Stimulated activated CD4-positive, alpha-beta T cell treated with anti-CD3 and anti-CD28 coated beads, Interleukin-12 subunit alpha, Interleukin-12 subunit beta, amount 100 ng/mL, for 48 hours (primary cell): ENCODE measurements around the gene GANAB.
A peak's percentile ranks its signal among the peaks of the same experiment; 100 is the strongest.
"Not testable (repeated sequence)": the region's sequence is repeated elsewhere in the genome, so short reads cannot be mapped to it uniquely, and the experiment has no call there.

Experiments
- DNase-seq, 3 donors: peaks; one replicate each; pipeline ENCODE4 v3.0.0-alpha.2; 2020; ENCODE audit warnings: low read depth in 2 of 3, low spot score in 1 of 3

Gene GANAB

GRCh38 chr11:62621567-62622470, 24.6 kb downstream of the GANAB start, which contains the start of gene B3GAT3:
Gene B3GAT3 (minus strand): TSS chr11:62621986. CDS start chr11:62621947, 39 bp downstream.
- peak; percentile 94 to 95 (median 95) for DNase-seq

GRCh38 chr11:62621027-62621566, 25.3 kb downstream of the GANAB start:
- DNase-seq = no peak

GRCh38 chr11:62616957-62617356, 29.5 kb downstream of the GANAB start:
- DNase-seq = not testable (repeated sequence)

GRCh38 chr11:62615521-62615920, 30.9 kb downstream of the GANAB start:
- DNase-seq = no peak

- peak in 1 of 3 donors; percentile 41 for DNase-seq
These were observed 32.1 kb downstream of the GANAB start for GRCh38 chr11:62614275-62614674.

GRCh38 chr11:62613291-62613778, 33.1 kb downstream of the GANAB start:
- no peak for DNase-seq

DNA sequence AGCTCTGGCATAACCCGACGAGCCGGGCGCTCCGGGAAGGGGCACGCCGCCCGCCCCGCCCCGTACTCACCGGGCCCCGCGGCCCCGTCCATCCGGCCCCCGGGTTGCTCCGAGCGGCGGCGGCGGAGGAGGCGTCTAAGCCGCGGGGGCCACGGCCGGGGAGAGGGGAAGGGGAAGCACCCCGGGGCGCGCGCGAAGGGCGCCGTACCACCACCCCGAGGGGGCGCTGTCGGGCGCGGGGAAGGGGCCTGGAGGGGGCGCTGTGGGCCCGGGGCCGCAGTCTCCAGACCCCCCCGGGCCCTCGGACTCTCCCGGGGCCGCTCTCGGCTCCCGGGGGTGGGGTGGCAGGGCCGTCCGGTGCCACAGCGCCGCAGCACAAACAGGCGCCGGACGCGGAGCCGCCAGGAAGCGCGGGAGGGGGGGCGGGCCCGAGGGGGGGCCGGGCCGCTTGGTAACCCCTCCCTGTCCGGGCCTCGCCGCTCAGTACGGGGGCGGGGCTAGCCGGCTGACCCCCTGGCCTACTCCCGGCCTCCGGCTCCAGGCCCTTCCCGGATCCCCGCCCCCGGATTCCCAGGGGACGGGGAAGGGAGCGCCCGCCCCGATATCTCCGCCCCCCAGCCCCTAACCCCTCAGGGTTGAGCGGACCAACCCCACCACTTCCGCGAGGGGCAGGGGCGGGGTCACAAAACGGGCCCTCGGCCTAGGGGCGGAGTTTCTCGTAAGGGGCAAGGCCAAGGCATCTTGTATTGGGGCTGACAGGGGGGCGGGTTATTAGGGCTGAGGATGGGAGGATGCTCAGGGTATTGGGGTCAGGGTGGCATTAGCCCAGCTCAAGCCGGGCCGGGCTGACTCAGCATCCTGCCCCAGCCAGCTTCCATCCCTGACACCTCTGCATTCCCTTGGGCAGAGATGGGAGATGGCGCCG, 33.8 kb downstream of the GANAB start, which contains the start of the genes EML3 and ROM1:
TSS of gene EML3 (minus strand) at position 410 of the 925 bp plus-strand sequence. CDS start at position 92, 318 bp downstream.
TSS of gene ROM1 (plus strand) at position 892 of the 925 bp plus-strand sequence. CDS start at position 917, 25 bp downstream.
- DNase-seq = peak; percentile 70 to 83 (median 81)

GRCh38 chr11:62611705-62612365, 34.6 kb downstream of the GANAB start:
- DNase-seq = peak in 2 of 3 donors; percentile 36 to 48

- no peak for DNase-seq
These were observed 35.4 kb downstream of the GANAB start for GRCh38 chr11:62610814-62611704.

DNA sequence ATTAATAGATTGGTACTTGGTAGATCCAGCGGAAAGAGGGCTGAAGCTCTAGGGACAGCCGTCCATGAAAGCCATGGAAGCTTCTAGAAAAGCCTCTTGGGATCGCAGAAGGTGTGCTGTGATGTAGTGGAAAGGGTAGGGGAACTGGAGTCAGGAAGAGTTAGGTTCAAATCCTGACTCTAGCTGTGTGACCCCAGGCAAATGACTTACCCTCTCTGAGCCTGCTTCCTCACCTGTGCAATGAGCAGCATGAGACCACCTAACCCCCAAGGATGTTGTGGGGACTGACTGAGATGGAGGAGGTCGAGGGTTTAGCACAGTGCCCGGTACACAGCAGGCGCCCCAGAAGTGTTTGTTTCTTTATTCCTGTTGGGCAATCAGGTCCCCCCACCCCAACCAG, 36.0 kb downstream of the GANAB start:
- no peak for DNase-seq

DNA sequence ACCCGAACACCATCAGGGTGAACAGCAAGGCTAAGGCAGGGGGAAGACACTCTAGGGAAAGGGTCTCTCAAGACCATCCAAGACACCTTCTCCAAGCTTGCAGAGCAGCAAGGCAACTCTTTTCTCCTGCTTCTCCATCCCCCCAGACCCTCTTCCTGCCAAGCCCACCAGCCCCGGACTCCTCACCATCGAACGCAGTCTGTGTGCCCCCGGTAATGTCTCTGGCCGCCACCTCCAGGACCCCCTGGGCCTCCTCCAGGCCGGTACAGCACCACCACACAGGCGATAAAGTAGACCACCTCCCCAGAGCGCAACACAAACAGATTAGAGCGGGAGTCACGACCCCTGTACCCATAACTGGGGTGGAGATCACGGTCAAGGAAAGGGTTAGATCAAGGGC, 37.6 kb downstream of the GANAB start:
- no peak for DNase-seq

- no peak for DNase-seq
These were observed 38.7 kb downstream of the GANAB start for GRCh38 chr11:62607714-62608113.

- DNase-seq = no peak
These were observed 40.5 kb downstream of the GANAB start for GRCh38 chr11:62605902-62606301.

- no peak for DNase-seq
These were observed 40.9 kb downstream of the GANAB start for GRCh38 chr11:62605467-62605866.

GRCh38 chr11:62604460-62605120, 41.8 kb downstream of the GANAB start:
- no peak for DNase-seq

DNA sequence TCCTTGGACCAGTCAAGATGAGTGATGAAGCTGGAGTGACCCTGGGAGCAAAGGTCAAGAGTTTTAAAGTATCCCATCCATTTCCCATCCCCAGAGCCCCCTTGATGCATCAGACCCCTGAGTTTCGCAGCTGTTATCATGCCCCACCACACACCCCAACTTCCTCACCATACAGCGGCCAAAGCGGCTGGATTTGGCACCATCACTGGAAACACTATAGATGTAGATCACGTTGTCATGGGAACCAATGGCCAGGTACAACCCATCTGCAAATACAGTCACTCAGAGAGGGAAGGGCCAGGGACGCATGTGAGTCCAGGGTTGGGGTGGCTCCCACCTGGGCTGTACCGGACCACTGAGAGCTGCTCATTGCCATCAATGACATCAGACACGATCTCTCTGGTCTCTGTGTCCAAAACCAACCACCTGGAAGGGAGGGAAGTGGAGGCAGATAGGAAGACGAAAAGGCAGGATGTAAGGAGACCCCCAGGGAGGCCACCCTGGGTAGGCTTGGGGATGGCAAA, 42.6 kb downstream of the GANAB start:
- no peak for DNase-seq

DNA sequence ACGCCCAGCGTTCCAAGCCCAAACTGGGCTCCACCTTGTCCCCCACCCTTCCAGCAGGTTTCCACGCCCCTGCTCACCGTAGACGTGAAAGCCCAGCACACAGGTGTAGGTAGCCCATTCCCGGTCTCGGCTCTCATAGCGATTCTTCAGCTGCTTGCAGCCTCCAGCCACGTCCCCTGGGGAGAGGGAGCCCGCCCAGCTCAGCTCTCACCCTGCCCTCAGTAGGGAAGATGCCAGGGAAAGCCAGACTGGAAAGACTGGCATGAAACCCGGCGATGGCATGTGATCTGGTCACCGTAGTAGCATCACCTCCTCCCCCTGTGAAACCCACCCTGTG, 43.4 kb downstream of the GANAB start:
- DNase-seq = no peak

- DNase-seq = no peak
These were observed 44.0 kb downstream of the GANAB start for GRCh38 chr11:62602141-62603071.
